Mesodermal cell (in vitro differentiated cells): ENCODE measurements around the gene PINLYP.

Experiments
- H3K27ac ChIP-seq: 2 replicates; pipeline ENCODE4 v1.7.0; 2013; ENCODE audit warnings: mild to moderate bottlenecking, low read depth, low read length, moderate library complexity; ENCODE audit not compliant: severe bottlenecking
- H3K36me3 ChIP-seq: 2 replicates; pipeline ENCODE4 v1.7.1; 2013; ENCODE audit warnings: mild to moderate bottlenecking, low read length, moderate library complexity; ENCODE audit not compliant: control insufficient read depth, insufficient read depth
- H3K4me1 ChIP-seq: one replicate; pipeline ENCODE4 v1.7.1; 2013; ENCODE audit warnings: mild to moderate bottlenecking, low read length; ENCODE audit not compliant: insufficient read depth, control insufficient read depth, poor library complexity, severe bottlenecking
- H3K4me3 ChIP-seq: 2 replicates; pipeline ENCODE4 v1.7.0; 2013; ENCODE audit warnings: low read length, control low read depth, mild to moderate bottlenecking; ENCODE audit not compliant: insufficient read depth, poor library complexity, severe bottlenecking; ENCODE audit errors: extremely low read depth
- H3K9me3 ChIP-seq: 2 replicates; pipeline ENCODE4 v1.7.1; 2013; ENCODE audit warnings: mild to moderate bottlenecking, low read length, moderate library complexity; ENCODE audit not compliant: control insufficient read depth
- WGBS, 2 experiments: methylation state at CpG; one replicate each; pipeline ENCODE4 v1.1.5; 2013; ENCODE audit warnings: missing lambda C conversion rate in 2 of 2; ENCODE audit not compliant: insufficient coverage in 2 of 2; 5-methylcytosine and 5-hydroxymethylcytosine counted together

The PINLYP gene

DNA sequence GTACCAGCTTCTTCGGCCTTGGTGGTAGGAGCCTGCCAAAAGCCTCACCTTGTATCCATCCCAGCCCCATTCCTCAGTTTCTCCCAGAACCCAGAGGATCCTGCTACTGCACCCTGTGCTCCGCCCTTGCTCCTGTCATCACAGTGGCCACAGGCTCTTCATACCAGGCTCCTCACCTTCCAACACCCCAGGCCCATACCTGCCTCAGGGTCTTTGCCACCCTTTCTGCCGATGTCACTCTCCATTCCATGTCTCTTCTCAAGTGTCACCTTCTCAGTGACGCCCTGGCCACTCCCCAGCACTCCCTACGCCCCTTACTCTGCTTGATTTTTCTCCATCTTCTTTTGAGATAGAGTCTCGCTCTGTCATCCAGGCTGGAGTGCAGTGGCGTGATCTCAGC, 34.3 kb downstream of the PINLYP start:
- Histone ChIP-seq H3K36me3 (peaks cover 75% of the 10 kb centered on the region), H3K4me3 (no peak overlapping the region), H3K9me3 (no peaks in the 10 kb centered on the region), H3K27ac (no peak overlapping the region), H3K4me1 (peaks cover 4% of the 10 kb centered on the region)
- 81 to 87% methylated on average over 6 of the region's 7 CpGs for WGBS, 2 experiments

DNA sequence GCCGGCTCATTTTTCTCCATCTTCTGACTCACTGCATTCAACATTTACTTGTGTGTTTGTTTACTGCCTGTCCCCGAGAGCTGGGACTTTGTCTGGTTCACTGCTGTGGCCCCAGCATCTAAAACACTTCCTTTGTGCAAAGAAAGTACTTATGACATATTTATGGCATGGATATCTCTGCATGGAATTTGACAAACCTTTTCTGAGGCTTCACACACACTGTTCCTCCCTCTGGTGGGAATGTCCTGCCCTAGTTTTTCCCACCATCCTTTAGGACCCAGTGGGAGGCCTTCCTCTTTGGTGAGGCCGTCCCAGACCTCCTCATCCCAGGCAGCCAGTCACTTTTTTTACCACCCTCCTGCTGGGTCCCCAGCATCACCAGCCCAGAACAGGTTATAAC, 34.9 kb downstream of the PINLYP start:
- peak overlapping the region; percentile 13 for H3K27ac ChIP-seq
- H3K36me3 ChIP-seq: peaks cover 72% of the 10 kb centered on the region
- WGBS, 2 experiments: 40 to 64% methylated on average over 2 of the region's 3 CpGs

DNA sequence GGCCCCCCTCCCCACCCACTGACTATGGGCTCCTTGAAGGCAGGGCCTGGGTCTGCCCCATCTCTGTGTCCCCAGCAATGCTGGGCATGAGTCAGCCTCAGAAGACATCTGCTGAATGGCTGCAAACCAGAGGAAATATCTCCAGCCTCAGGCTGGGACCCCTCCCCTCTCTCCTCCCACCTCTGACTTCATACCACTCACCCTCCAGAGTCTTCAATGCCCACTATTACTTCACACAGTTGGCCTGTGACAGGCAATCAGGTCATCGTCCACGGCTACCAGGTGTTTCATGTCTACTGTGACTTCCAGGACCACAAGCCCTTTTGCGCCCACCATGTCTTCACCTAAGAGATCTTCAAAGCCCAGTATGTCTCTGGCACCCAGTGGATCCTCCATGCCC, 36.2 kb downstream of the PINLYP start, which contains the start of gene SRRM5:
Gene SRRM5, plus strand, starts transcription at position 301 of the 400 bp plus-strand sequence. Its CDS starts 34 bp downstream, at position 335.
- H3K36me3 ChIP-seq: peaks cover 71% of the 10 kb centered on the region
- peak within 1 kb of the TSS; percentile 59 for H3K27ac ChIP-seq
- H3K4me3 ChIP-seq: no peak within 1 kb of the TSS
- 92 to 100% methylated on average over 3 of the region's 3 CpGs for WGBS, 2 experiments
- no peaks in the 10 kb centered on the region for H3K9me3 ChIP-seq
- H3K4me1 ChIP-seq: peaks cover 4% of the 10 kb centered on the region

More for the DNA sequence above, 34.9 kb downstream of the PINLYP start:
- Histone ChIP-seq H3K4me3 (no peak overlapping the region), H3K4me1 (peaks cover 4% of the 10 kb centered on the region), H3K9me3 (no peaks in the 10 kb centered on the region)

DNA sequence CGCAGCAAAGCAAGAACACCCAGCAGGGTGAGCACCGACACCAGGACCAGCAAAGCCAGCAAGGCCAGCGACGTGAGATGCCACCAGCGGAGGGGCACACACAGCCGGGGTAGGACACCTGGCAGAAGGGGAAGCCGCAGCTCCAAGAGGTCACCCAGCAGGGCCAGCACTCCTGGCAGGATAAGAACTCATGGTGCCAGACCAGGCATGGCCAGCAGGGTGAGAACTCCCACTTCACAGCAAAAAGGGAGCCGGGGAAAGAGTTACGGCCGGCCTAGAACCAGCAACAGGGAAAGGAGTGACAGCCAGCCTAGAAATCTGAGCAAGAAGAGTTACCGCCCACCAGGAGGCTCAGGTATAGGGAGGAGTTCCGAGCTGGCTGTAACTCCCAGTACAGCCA, 36.8 kb downstream of the PINLYP start:
- peaks cover 66% of the 10 kb centered on the region for H3K36me3 ChIP-seq

DNA sequence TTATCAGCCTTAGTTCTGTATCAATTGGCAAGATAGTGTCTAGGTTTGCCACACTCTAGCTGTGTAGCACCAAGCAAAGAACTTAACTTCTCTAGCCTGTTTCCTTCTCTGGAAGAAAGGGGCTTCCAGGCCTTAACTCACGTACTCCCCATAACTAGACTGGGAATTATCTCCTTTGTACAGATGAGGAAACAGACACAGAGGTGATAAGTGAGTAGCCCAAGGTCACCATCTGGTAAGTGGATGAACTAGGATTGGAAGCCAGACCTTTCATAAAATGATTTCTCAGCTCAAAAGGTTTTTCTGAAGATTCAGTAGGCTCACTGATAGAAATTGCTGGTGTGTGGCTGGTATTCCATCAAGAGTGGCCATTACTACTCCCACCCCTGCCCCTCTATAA, 40.7 kb downstream of the PINLYP start:
- Histone ChIP-seq H3K27ac (no peak overlapping the region), H3K36me3 (peaks cover 43% of the 10 kb centered on the region), H3K9me3 (no peaks in the 10 kb centered on the region), H3K4me1 (peaks cover 5% of the 10 kb centered on the region), H3K4me3 (no peak overlapping the region)
- no CpG with 5 or more reads among the region's 1 CpG for WGBS, 2 experiments

More for the DNA sequence above, 36.8 kb downstream of the PINLYP start:
- no peak overlapping the region for H3K4me3 ChIP-seq
- no peaks in the 10 kb centered on the region for H3K9me3 ChIP-seq
- H3K27ac ChIP-seq: no peak overlapping the region
- H3K4me1 ChIP-seq: peaks cover 4% of the 10 kb centered on the region
- WGBS, 2 experiments: 94 to 96% methylated on average over 11 to 12 of the region's 12 CpGs

DNA sequence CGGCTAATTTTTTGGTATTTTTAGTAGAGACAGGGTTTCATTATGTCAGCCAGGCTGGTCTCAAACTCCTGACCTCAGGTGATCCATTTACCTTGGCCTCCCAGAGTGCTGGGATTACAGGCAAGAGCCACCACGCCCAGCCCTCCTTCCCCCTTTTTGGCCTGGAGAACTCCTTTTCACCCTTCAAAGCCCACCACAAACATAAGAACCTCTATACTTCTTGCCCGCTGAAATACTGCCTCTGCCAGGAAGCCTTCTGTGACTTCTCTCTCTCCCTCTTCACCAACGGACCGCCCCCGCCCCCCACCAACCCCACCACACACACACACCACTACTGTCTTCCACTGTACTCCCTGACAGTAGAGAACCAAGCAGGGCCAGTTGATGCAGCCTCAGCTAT, 41.4 kb downstream of the PINLYP start:
- no peak overlapping the region for H3K27ac ChIP-seq
- peaks cover 5% of the 10 kb centered on the region for H3K4me1 ChIP-seq
- peaks cover 38% of the 10 kb centered on the region for H3K36me3 ChIP-seq
- H3K9me3 ChIP-seq: no peaks in the 10 kb centered on the region
- H3K4me3 ChIP-seq: no peak overlapping the region
- WGBS, 2 experiments: 83 to 84% methylated on average over 2 to 5 of the region's 6 CpGs

DNA sequence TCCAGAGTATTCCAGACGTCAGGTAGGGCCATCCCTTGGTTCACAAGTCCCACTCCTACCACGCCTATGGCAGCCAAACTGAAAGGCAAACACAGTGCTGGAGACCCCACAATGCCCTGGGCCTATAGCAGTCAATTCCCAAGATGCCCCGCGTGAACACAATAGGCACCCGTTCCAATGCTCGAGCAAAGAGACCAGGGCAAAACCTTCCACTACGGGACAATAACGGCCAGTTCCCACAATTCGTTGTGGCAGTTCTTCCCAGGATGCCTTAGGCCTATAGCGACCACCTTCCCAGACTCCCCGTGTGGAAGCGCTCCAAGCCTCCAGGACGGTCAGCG, 43.3 kb downstream of the PINLYP start:
- WGBS, 2 experiments: 9 to 14% methylated on average over 12 to 13 of the region's 14 CpGs

DNA sequence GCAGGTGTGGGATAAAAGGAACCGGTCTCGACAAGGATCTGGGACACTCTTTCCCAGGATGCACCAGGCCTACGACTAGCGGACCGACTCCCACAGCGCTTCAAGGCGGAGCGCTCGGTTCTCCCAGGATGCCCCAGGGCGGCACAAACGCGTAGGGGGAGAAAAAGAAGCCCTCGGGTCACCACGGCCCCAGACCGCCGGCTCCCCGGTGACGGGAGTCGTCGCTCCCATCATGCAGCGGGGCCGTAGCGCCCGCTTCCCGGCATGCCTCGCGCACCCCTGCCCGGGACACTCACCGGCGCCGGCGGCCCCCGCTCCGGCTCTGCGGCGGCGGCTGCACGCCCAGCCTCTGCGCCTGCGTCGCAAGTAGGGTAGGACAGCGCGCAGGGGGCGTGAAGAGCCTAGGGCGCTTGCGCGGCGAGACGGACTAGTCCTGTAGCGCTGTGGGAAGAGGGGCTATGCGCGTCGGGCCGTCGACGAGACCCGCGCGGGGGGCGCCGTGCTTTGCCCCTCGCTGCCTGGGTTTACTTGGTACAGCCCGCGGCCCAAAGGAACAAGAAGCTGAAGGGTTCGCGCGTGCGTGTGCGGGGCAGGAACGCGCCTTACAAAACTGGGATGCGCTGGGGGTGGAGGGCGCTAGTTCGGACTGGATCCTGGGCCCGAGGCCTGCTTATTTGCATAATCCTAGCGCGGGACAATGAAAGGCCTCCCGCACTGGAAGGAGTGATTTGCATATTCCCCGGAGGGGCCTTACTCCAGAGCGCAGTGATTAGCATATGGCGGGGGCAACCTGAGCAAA, 43.9 kb downstream of the PINLYP start, which contains the start of gene ZNF428:
Gene ZNF428, minus strand, starts transcription at position 368 of the 799 bp plus-strand sequence. CDS start 5,325 bp downstream, outside the sequence.
- Histone ChIP-seq H3K4me1 (peaks cover 5% of the 10 kb centered on the region), H3K9me3 (no peaks in the 10 kb centered on the region)
- WGBS, 2 experiments: 1% methylated on average over 50 to 81 of the region's 81 CpGs

More for the DNA sequence above, 43.3 kb downstream of the PINLYP start:
- Histone ChIP-seq H3K9me3 (no peaks in the 10 kb centered on the region), H3K4me1 (peaks cover 5% of the 10 kb centered on the region), H3K27ac (peak overlapping the region; percentile 97), H3K36me3 (peaks cover 29% of the 10 kb centered on the region), H3K4me3 (peak overlapping the region; percentile 57)

DNA sequence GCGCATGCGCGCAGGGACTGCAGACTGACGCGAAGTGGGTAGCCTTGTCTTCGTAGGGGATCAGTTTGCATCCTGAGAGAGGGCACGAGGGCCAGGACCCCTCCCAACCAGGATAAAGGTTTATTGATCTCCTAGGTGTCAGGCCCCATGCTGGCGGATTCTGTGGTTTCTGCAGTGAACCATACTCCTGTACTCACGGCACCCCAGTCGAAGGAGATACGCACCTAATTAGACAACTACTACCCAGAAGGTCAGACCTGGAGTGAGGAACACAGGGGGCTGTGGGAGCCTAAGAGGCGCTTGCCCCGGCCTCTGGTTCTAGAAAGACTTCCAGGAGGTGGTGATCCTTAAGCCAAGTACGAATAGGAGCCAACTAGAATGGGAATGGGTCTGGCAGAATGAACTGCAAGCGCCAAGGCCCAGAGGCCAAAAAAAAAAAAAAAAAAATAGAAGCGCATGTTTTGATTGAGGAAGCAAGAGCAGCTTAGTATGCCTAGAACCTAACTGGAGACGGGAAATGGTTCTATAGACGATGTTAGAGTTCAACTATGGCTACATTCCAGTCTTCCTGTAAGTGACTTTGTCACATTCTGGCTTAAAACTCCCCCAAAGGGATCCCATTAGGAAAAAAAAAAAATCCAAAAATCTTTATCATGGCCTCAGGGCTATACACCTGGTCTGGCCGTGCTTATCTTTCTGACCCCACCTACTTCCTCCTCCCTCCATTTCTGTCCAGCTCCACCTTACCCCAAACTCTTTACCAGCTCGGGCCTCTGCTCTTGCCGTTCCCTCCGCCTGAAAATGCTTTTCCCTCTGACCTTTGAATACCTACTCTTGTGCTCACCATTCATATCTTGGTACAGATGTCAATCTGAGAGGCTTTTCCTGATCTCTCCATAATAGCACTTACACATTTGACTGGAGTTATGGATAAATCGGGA, 44.7 kb downstream of the PINLYP start:
- Histone ChIP-seq H3K4me3 (peak overlapping the region; percentile 57), H3K27ac (peak overlapping the region; percentile 97), H3K4me1 (peaks cover 5% of the 10 kb centered on the region), H3K9me3 (no peaks in the 10 kb centered on the region), H3K36me3 (peaks cover 28% of the 10 kb centered on the region)
- 39 to 51% methylated on average over 13 of the region's 23 CpGs for WGBS, 2 experiments

More for the DNA sequence above, 43.9 kb downstream of the PINLYP start, which contains the start of gene ZNF428:
- peak within 1 kb of the TSS; percentile 57 for H3K4me3 ChIP-seq
- H3K36me3 ChIP-seq: peaks cover 27% of the 10 kb centered on the region
- peak within 1 kb of the TSS; percentile 97 for H3K27ac ChIP-seq

DNA sequence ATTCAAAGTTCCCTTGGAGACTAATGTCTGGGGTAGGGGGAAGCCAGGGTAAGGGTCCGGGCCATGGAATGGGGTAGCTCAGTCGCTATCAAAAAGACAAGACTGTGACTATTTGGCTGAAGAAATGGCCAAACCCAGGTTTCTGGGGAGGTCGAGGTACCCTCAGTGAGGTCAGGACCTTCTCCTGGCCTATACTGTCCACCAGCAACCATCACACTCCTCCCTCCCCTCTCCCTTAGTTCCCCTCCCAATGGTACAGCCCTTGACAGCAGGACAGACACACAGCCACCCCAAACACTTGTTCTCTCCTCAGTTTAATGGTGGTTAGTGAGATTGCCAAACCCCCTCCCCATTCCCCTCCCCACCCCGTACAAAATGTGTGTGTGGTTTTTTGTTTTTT, 46.5 kb downstream of the PINLYP start:
- H3K27ac ChIP-seq: no peak overlapping the region
- WGBS, 2 experiments: 72 to 82% methylated on average over 2 to 3 of the region's 4 CpGs
- H3K9me3 ChIP-seq: no peaks in the 10 kb centered on the region
- peaks cover 5% of the 10 kb centered on the region for H3K4me1 ChIP-seq
- H3K36me3 ChIP-seq: peaks cover 34% of the 10 kb centered on the region
- no peak overlapping the region for H3K4me3 ChIP-seq
